Caco-2 (cell line): Measurements from ENCODE around the gene SUSD1. TPM values are rescaled to one million over a fixed set of nuclear protein-coding genes. Genes with fewer than 3 reads are reported as not detected.
"Not testable (repeated sequence)": the region's sequence is repeated elsewhere in the genome, so short reads cannot be mapped to it uniquely, and the experiment has no call there.

Source experiments
- BruUV-seq: library from RNA; stranded (reverse); fragments of 400-500 nt; replicated peaks from 2 replicates; lab custom pipeline; 2021; lab: Mats Ljungman, UMichigan
- CTCF ChIA-PET: fragments of 300-600 bp; sonication (Branson Sonifier 250); formaldehyde crosslinking; loops from one replicate; lab custom pipeline; 2022; ENCODE audit warnings: antibody characterized with exemption; lab: Charles Lee
- POLR2A ChIA-PET: fragments of 300-600 bp; sonication (Branson Sonifier 250); formaldehyde crosslinking; loops from one replicate; lab custom pipeline; 2022; ENCODE audit warnings: antibody characterized with exemption; lab: Charles Lee
- DNase-seq, 2 experiments: peaks; one replicate each; pipeline versions ENCODE4 v3.0.0 to v3.0.0-alpha.2; 2020 to 2022
- H3K27me3 ChIP-seq: replicated peaks from 2 replicates; pipeline ENCODE4 v1.6.0; 2011; ENCODE audit warnings: low read length; ENCODE audit not compliant: control insufficient read depth, insufficient read depth
- H3K36me3 ChIP-seq: 2 replicates; pipeline ENCODE4 v1.5.1; 2011; ENCODE audit warnings: low read length; ENCODE audit not compliant: control insufficient read depth, insufficient read depth
- H3K4me1 ChIP-seq: fragments of 250-450 bp; sonication (Bioruptor Pico); 2 replicates; pipeline ENCODE4 v1.5.1; 2020; ENCODE audit warnings: mild to moderate bottlenecking
- H3K4me3 ChIP-seq: 2 replicates; pipeline ENCODE4 v1.5.1; 2011; ENCODE audit warnings: low read depth, mild to moderate bottlenecking, control low read depth, low read length
- H3K9me3 ChIP-seq: fragments of 250-450 bp; sonication (Bioruptor Pico); 2 replicates; pipeline ENCODE4 v1.5.1; 2020; ENCODE audit warnings: mild to moderate bottlenecking, moderate library complexity
- H3K27ac Mint-ChIP-seq: one replicate; pipeline ENCODE4 v1.8.0; 2022; ENCODE audit warnings: mixed read lengths; ENCODE audit not compliant: unreplicated experiment
- H3K27me3 Mint-ChIP-seq: one replicate; pipeline ENCODE4 v1.8.0; 2022; ENCODE audit warnings: mixed read lengths; ENCODE audit not compliant: insufficient read depth, unreplicated experiment
- H3K36me3 Mint-ChIP-seq: one replicate; pipeline ENCODE4 v1.8.0; 2022; ENCODE audit warnings: mild to moderate bottlenecking, mixed read lengths; ENCODE audit not compliant: insufficient read depth, unreplicated experiment
- H3K4me1 Mint-ChIP-seq: one replicate; pipeline ENCODE4 v1.8.0; 2022; ENCODE audit warnings: low read depth, mixed read lengths; ENCODE audit not compliant: unreplicated experiment
- H3K4me3 Mint-ChIP-seq: one replicate; pipeline ENCODE4 v1.8.0; 2022; ENCODE audit warnings: mild to moderate bottlenecking, moderate library complexity, mixed read lengths; ENCODE audit not compliant: unreplicated experiment
- H3K9me3 Mint-ChIP-seq: one replicate; pipeline ENCODE4 v1.8.0; 2022; ENCODE audit warnings: mixed read lengths; ENCODE audit not compliant: unreplicated experiment
- CTCF ChIP-seq, 2 experiments: fragments of 200-600 bp in 1 of 2; IDR thresholded peaks; 1 replicate in 1 of 2; 2 replicates in 1 of 2; pipeline versions ENCODE4 v1.5.1 to v1.8.0; 2011 to 2022; ENCODE audit warnings: antibody characterized with exemption in 1 of 2, control low read depth in 1 of 2, inconsistent platforms in 1 of 2, low read depth in 1 of 2, low read length in 1 of 2, mild to moderate bottlenecking in 1 of 2, moderate library complexity in 1 of 2; ENCODE audit not compliant: insufficient read depth in 1 of 2, severe bottlenecking in 1 of 2, unreplicated experiment in 1 of 2
- intact Hi-C: fragments of 100-400 bp; cut with micrococcal nuclease; formaldehyde crosslinking; loops from one replicate; pipeline ENCODE4 v1.10.0; 2022; ENCODE audit not compliant: unreplicated experiment
- total RNA-seq: library from RNA; stranded (reverse); gene quantifications from 2 replicates; pipeline ENCODE4 v1.2.3, GENCODE V29; 2022

Gene SUSD1
- total RNA-seq, 1 experiment from 2014 or later, result 53.4 TPM

- Mint-ChIP-seq H3K4me1 (peaks cover 28% of the 10 kb centered on the region), H3K4me3 (no peak overlapping the region), H3K36me3 (peaks cover 42% of the 10 kb centered on the region), H3K27me3 (no peaks in the 10 kb centered on the region), H3K9me3 (no peaks in the 10 kb centered on the region), H3K27ac (no peak overlapping the region)
- Histone ChIP-seq H3K27me3 (no peaks in the 10 kb centered on the region), H3K4me1 (peaks cover 50% of the 10 kb centered on the region), H3K4me3 (no peak overlapping the region), H3K36me3 (no peaks in the 10 kb centered on the region), H3K9me3 (no peaks in the 10 kb centered on the region)
- no peak for DNase-seq
- POLR2A ChIA-PET, result interaction anchor here (0.6 kb wide), 1 partner anchor 18 kb away, joined by 15 read pairs; no protein-coding TSS in a partner anchor
- CTCF ChIA-PET, result interaction anchor here (0.9 to 1.0 kb wide), 2 partner anchors 12 to 18 kb away, joined by 3 to 7 read pairs; no protein-coding TSS in a partner anchor
- intact Hi-C loops, result no loop called here
- no peak for TF ChIP-seq CTCF (IDR thresholded peaks at IDR 0.05; ENCODE audit: insufficient read depth in 1 of 2, low read depth in 1 of 2, low read length in 1 of 2, severe bottlenecking in 1 of 2, unreplicated experiment in 1 of 2)
- BruUV-seq, result no TSS peak
Observed at GRCh38 chr9:112130997-112131396, 44.1 kb downstream of the SUSD1 start.

GRCh38 chr9:112130347-112130746 is 44.8 kb downstream of the SUSD1 start:
- H3K27ac Mint-ChIP-seq, result no peak overlapping the region
- Histone ChIP-seq H3K4me1 (peaks cover 56% of the 10 kb centered on the region), H3K4me3 (no peak overlapping the region), H3K27me3 (no peaks in the 10 kb centered on the region), H3K36me3 (no peaks in the 10 kb centered on the region), H3K9me3 (no peaks in the 10 kb centered on the region)
- no peak for DNase-seq
- TF ChIP-seq CTCF (IDR thresholded peaks at IDR 0.05; ENCODE audit: insufficient read depth in 1 of 2, low read depth in 1 of 2, low read length in 1 of 2, severe bottlenecking in 1 of 2, unreplicated experiment in 1 of 2), result no peak
- H3K4me3 Mint-ChIP-seq, result no peak overlapping the region
- CTCF ChIA-PET, result interaction anchor here (0.6 to 1.0 kb wide), 2 partner anchors 11 to 17 kb away, joined by 3 to 7 read pairs; no protein-coding TSS in a partner anchor
- POLR2A ChIA-PET, result interaction anchor here (0.6 kb wide), 1 partner anchor 108 kb away, joined by 5 read pairs; no protein-coding TSS in a partner anchor
- H3K9me3 Mint-ChIP-seq, result no peaks in the 10 kb centered on the region
- peaks cover 36% of the 10 kb centered on the region for H3K36me3 Mint-ChIP-seq
- H3K27me3 Mint-ChIP-seq, result no peaks in the 10 kb centered on the region
- peaks cover 32% of the 10 kb centered on the region for H3K4me1 Mint-ChIP-seq
- intact Hi-C loops, result no loop called here
- BruUV-seq, result no TSS peak

GRCh38 chr9:112129246-112129645 is 45.9 kb downstream of the SUSD1 start:
- Mint-ChIP-seq H3K9me3 (no peaks in the 10 kb centered on the region), H3K27ac (peak overlapping the region; percentile 40), H3K36me3 (peaks cover 27% of the 10 kb centered on the region), H3K4me3 (no peak overlapping the region), H3K27me3 (no peaks in the 10 kb centered on the region), H3K4me1 (peaks cover 32% of the 10 kb centered on the region)
- H3K36me3 ChIP-seq, result no peaks in the 10 kb centered on the region
- H3K4me3 ChIP-seq, result no peak overlapping the region
- H3K4me1 ChIP-seq, result peaks cover 67% of the 10 kb centered on the region
- intact Hi-C loops, result no loop called here
- no peaks in the 10 kb centered on the region for H3K9me3 ChIP-seq
- CTCF ChIA-PET, result no interaction called here
- DNase-seq, result no peak
- no peaks in the 10 kb centered on the region for H3K27me3 ChIP-seq
- BruUV-seq, result no TSS peak
- no peak for TF ChIP-seq CTCF (IDR thresholded peaks at IDR 0.05; ENCODE audit: insufficient read depth in 1 of 2, low read depth in 1 of 2, low read length in 1 of 2, severe bottlenecking in 1 of 2, unreplicated experiment in 1 of 2)
- POLR2A ChIA-PET, result no interaction called here

- DNase-seq, result not testable (repeated sequence)
Observed at GRCh38 chr9:112128399-112128798, 46.7 kb downstream of the SUSD1 start.

More at GRCh38 chr9:112128399-112128798, 46.7 kb downstream of the SUSD1 start:
- H3K9me3 Mint-ChIP-seq, H3K27me3 ChIP-seq, H3K9me3 ChIP-seq, BruUV-seq, H3K27me3 Mint-ChIP-seq, H3K36me3 ChIP-seq, POLR2A ChIA-PET, H3K4me3 Mint-ChIP-seq, H3K4me3 ChIP-seq, intact Hi-C loops, CTCF ChIA-PET: not testable (repeated sequence)
- Mint-ChIP-seq H3K4me1 (peaks cover 32% of the 10 kb centered on the region), H3K27ac (peak overlapping the region; percentile 40), H3K36me3 (peaks cover 21% of the 10 kb centered on the region)
- peaks cover 71% of the 10 kb centered on the region for H3K4me1 ChIP-seq
